ENCODE data around the gene TMED9. TPM values are rescaled to one million over a fixed set of nuclear protein-coding genes. Genes with fewer than 3 reads are reported as not detected.
"Not testable (repeated sequence)": the region's sequence is repeated elsewhere in the genome, so short reads cannot be mapped to it uniquely, and the experiment has no call there.

The TMED9 gene
- total RNA-seq, 1 donor from 2014 or later = 290 TPM

- no peaks in the 10 kb centered on the region for H3K27me3 Mint-ChIP-seq (ENCODE audit: low read depth)
- no peaks in the 10 kb centered on the region for H3K9me3 Mint-ChIP-seq (ENCODE audit: low read depth)
- peak within 1 kb of the TSS; percentile 84 for H3K27ac Mint-ChIP-seq (ENCODE audit: unreplicated experiment)
- H3K36me3 Mint-ChIP-seq (ENCODE audit: low read depth) = peaks cover 7% of the 10 kb centered on the region
- H3K4me1 Mint-ChIP-seq (ENCODE audit: low read depth) = peaks cover 32% of the 10 kb centered on the region
- peak within 1 kb of the TSS; percentile 90 for H3K4me3 Mint-ChIP-seq (ENCODE audit: unreplicated experiment)
- peak; percentile 57 for TF ChIP-seq CTCF (IDR thresholded peaks at IDR 0.05)
- peak; percentile 97 for DNase-seq (ENCODE audit: low spot score)
Measured at GRCh38 chr5:177554474-177555111, 37.4 kb upstream of the TMED9 start, which contains the start of gene FAM193B. Gene FAM193B (minus strand): TSS chr5:177554563. CDS start chr5:177554458, 105 bp downstream.

- Mint-ChIP-seq H3K4me3 (ENCODE audit: unreplicated experiment) (peak overlapping the region; percentile 75), H3K27ac (ENCODE audit: unreplicated experiment) (no peak overlapping the region), H3K27me3 (ENCODE audit: low read depth) (no peaks in the 10 kb centered on the region), H3K9me3 (ENCODE audit: low read depth) (no peaks in the 10 kb centered on the region), H3K4me1 (ENCODE audit: low read depth) (peaks cover 30% of the 10 kb centered on the region), H3K36me3 (ENCODE audit: low read depth) (peaks cover 5% of the 10 kb centered on the region)
- DNase-seq (ENCODE audit: low spot score) = no peak
- no peak for TF ChIP-seq CTCF (IDR thresholded peaks at IDR 0.05)
Measured at GRCh38 chr5:177555228-177555627, 36.8 kb upstream of the TMED9 start.

- Mint-ChIP-seq H3K9me3 (ENCODE audit: low read depth) (no peaks in the 10 kb centered on the region), H3K4me1 (ENCODE audit: low read depth) (peaks cover 27% of the 10 kb centered on the region)
- DNase-seq (ENCODE audit: low spot score) = no peak
Measured at GRCh38 chr5:177555665-177556064, 36.3 kb upstream of the TMED9 start.

GRCh38 chr5:177557041-177557647 lies 34.9 kb upstream of the TMED9 start:
- H3K27me3 Mint-ChIP-seq (ENCODE audit: low read depth) = no peaks in the 10 kb centered on the region
- no peaks in the 10 kb centered on the region for H3K9me3 Mint-ChIP-seq (ENCODE audit: low read depth)
- peaks cover 31% of the 10 kb centered on the region for H3K4me1 Mint-ChIP-seq (ENCODE audit: low read depth)
- peaks cover 2% of the 10 kb centered on the region for H3K36me3 Mint-ChIP-seq (ENCODE audit: low read depth)
- H3K27ac Mint-ChIP-seq (ENCODE audit: unreplicated experiment) = no peak overlapping the region
- TF ChIP-seq CTCF (IDR thresholded peaks at IDR 0.05) = no peak
- DNase-seq (ENCODE audit: low spot score) = no peak
- H3K4me3 Mint-ChIP-seq (ENCODE audit: unreplicated experiment) = no peak overlapping the region

More at GRCh38 chr5:177555665-177556064, 36.3 kb upstream of the TMED9 start:
- Mint-ChIP-seq H3K27ac (ENCODE audit: unreplicated experiment) (no peak overlapping the region), H3K36me3 (ENCODE audit: low read depth) (peaks cover 4% of the 10 kb centered on the region), H3K27me3 (ENCODE audit: low read depth) (no peaks in the 10 kb centered on the region), H3K4me3 (ENCODE audit: unreplicated experiment) (no peak overlapping the region)
- TF ChIP-seq CTCF (IDR thresholded peaks at IDR 0.05) = no peak

- Mint-ChIP-seq H3K27me3 (ENCODE audit: low read depth) (no peaks in the 10 kb centered on the region), H3K36me3 (ENCODE audit: low read depth) (peaks cover under 1% of the 10 kb centered on the region), H3K9me3 (ENCODE audit: low read depth) (no peaks in the 10 kb centered on the region), H3K4me1 (ENCODE audit: low read depth) (peaks cover 25% of the 10 kb centered on the region), H3K27ac (ENCODE audit: unreplicated experiment) (no peak overlapping the region), H3K4me3 (ENCODE audit: unreplicated experiment) (no peak overlapping the region)
- TF ChIP-seq CTCF (IDR thresholded peaks at IDR 0.05) = no peak
- no peak for DNase-seq (ENCODE audit: low spot score)
Measured at GRCh38 chr5:177557796-177558195, 34.2 kb upstream of the TMED9 start.

GRCh38 chr5:177559446-177559941 lies 32.5 kb upstream of the TMED9 start:
- DNase-seq (ENCODE audit: low spot score); H3K27me3 Mint-ChIP-seq (ENCODE audit: low read depth); H3K9me3 Mint-ChIP-seq (ENCODE audit: low read depth); H3K27ac Mint-ChIP-seq (ENCODE audit: unreplicated experiment); H3K36me3 Mint-ChIP-seq (ENCODE audit: low read depth); H3K4me3 Mint-ChIP-seq (ENCODE audit: unreplicated experiment): not testable (repeated sequence)
- peaks cover 16% of the 10 kb centered on the region for H3K4me1 Mint-ChIP-seq (ENCODE audit: low read depth)

Measured in chondrocyte (in vitro differentiated cells).